Measurements from ENCODE around the gene THOC7. TPM values are rescaled to one million over a fixed set of nuclear protein-coding genes. Genes with fewer than 3 reads are reported as not detected.

THOC7 gene
- total RNA-seq, 1 experiment from 2014 or later: 53.0 TPM

DNA sequence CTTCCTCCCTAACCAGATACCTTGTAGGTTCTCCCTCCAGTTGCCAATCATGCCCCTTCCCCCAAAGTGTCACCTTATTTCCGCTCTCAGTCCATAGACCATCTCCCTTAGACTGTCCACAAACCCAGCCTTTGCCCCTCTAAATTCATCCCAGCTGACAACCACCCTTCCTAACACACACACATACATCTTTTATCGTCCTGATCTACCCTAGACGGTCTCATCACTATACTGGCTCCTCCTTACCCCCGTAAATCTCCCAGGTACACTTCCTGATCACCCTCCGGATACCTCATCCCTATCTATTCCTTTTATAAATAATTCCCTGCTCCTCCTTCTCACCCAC lies 828 bp downstream of the THOC7 start:
- TF ChIP-seq MXD4 (CRISPR knock-in tag; IDR thresholded peaks at IDR 0.05; ENCODE audit: borderline replicate concordance) (no peak), AFF4 (CRISPR knock-in tag; IDR thresholded peaks at IDR 0.05; ENCODE audit: borderline replicate concordance) (no peak)
- peak overlapping the region; percentile 20 for H3K27ac Mint-ChIP-seq
- CTCF ChIA-PET: interaction anchor here (0.5 kb wide), 1 partner anchor 67 kb away, joined by 3 read pairs; no protein-coding TSS in a partner anchor
- H3K4me3 Mint-ChIP-seq: peak overlapping the region; percentile 87
- peak; percentile 11 for ATAC-seq
- H3K36me3 Mint-ChIP-seq: peaks cover 4% of the 10 kb centered on the region; the same call in 1 of the 2 replicates
- peaks cover 51% of the 10 kb centered on the region for H3K4me1 Mint-ChIP-seq
- POLR2A ChIA-PET: interaction anchor here (0.9 kb wide), 1 partner anchor 14 kb away, joined by 3 read pairs; no protein-coding TSS in a partner anchor
- no peaks in the 10 kb centered on the region for H3K9me3 Mint-ChIP-seq
- H3K27me3 Mint-ChIP-seq (ENCODE audit: low read depth): no peaks in the 10 kb centered on the region
- DNase-seq (ENCODE audit: low spot score): no peak

GRCh38 chr3:63861306-63861705 lies 2.3 kb downstream of the THOC7 start:
- Mint-ChIP-seq H3K27me3 (ENCODE audit: low read depth) (no peaks in the 10 kb centered on the region), H3K36me3 (peaks cover under 1% of the 10 kb centered on the region; the same call in 1 of the 2 replicates), H3K4me1 (peaks cover 63% of the 10 kb centered on the region), H3K4me3 (peak overlapping the region; percentile 10; the same call in 1 of the 2 replicates), H3K27ac (0 out of 2 replicates have a peak overlapping the region, but pooled peaks have one; percentile 2), H3K9me3 (no peaks in the 10 kb centered on the region)
- TF ChIP-seq FOXK1 (CRISPR knock-in tag; IDR thresholded peaks at IDR 0.05) (0 out of 2 replicates have a peak, but pooled peaks have one; percentile 19), EMX1 (CRISPR knock-in tag; IDR thresholded peaks at IDR 0.05) (no peak)
- ATAC-seq: peak; percentile 5; the same call in 1 of the 2 replicates
- DNase-seq (ENCODE audit: low spot score): no peak
- POLR2A ChIA-PET: no interaction called here
- CTCF ChIA-PET: no interaction called here

DNA sequence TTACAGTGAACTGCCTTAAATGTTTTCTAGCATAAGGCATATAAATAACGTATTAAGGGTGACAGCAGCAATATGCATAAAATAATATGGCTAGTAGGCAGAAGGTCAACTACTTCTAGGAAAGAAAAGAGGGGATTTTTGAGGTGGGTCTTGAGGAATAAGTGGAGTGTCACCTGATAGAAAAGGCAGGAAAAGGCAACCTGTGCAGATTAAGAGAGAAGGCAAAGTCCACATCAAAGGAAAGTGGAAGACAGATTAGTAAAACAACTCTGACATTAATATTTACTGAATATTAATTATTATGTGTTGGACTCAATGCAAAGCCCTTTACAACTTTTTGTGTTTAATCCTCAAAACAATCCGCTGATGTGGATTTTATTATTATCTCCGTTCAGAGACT lies 2.8 kb downstream of the THOC7 start:
- Mint-ChIP-seq H3K27ac (no peak overlapping the region), H3K27me3 (ENCODE audit: low read depth) (no peaks in the 10 kb centered on the region), H3K36me3 (no peaks in the 10 kb centered on the region; the same call in 1 of the 2 replicates), H3K4me1 (peaks cover 68% of the 10 kb centered on the region), H3K4me3 (no peak overlapping the region), H3K9me3 (no peaks in the 10 kb centered on the region)
- DNase-seq (ENCODE audit: low spot score) (no peak), ATAC-seq (no peak)
- no peak for TF ChIP-seq FOXP1 (CRISPR knock-in tag; IDR thresholded peaks at IDR 0.05; ENCODE audit: borderline replicate concordance)
- TF ChIP-seq, protein P1, sequence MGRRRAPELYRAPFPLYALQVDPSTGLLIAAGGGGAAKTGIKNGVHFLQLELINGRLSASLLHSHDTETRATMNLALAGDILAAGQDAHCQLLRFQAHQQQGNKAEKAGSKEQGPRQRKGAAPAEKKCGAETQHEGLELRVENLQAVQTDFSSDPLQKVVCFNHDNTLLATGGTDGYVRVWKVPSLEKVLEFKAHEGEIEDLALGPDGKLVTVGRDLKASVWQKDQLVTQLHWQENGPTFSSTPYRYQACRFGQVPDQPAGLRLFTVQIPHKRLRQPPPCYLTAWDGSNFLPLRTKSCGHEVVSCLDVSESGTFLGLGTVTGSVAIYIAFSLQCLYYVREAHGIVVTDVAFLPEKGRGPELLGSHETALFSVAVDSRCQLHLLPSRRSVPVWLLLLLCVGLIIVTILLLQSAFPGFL (CRISPR knock-in tag; IDR thresholded peaks at IDR 0.05; ENCODE audit: borderline replicate concordance): no peak
- POLR2A ChIA-PET: no interaction called here
- CTCF ChIA-PET: no interaction called here

DNA sequence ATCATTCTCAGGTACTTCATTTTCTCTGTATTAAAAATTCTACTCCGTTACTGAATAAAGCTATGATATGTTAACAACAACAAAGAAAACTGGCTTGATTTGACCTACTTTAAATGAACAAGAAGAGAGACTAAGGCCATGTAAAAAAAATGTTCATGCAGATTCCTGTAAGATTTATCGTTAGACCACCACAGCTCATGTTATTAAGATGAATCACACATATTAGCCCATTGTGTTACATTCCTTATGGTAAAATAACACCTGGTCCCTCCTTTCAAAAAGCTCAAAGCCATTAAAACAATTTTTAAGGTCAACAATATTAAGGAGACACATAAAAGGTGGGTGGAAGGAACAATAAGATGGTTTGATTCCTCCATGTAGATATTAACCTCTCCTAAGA lies 6.3 kb downstream of the THOC7 start:
- ChIA-PET POLR2A (no interaction called here), CTCF (no interaction called here)
- no peak overlapping the region for H3K4me3 Mint-ChIP-seq
- no peaks in the 10 kb centered on the region for H3K9me3 Mint-ChIP-seq
- peaks cover 65% of the 10 kb centered on the region for H3K4me1 Mint-ChIP-seq
- no peaks in the 10 kb centered on the region for H3K27me3 Mint-ChIP-seq (ENCODE audit: low read depth)
- TF ChIP-seq, protein P2, sequence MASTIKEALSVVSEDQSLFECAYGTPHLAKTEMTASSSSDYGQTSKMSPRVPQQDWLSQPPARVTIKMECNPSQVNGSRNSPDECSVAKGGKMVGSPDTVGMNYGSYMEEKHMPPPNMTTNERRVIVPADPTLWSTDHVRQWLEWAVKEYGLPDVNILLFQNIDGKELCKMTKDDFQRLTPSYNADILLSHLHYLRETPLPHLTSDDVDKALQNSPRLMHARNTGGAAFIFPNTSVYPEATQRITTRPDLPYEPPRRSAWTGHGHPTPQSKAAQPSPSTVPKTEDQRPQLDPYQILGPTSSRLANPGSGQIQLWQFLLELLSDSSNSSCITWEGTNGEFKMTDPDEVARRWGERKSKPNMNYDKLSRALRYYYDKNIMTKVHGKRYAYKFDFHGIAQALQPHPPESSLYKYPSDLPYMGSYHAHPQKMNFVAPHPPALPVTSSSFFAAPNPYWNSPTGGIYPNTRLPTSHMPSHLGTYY (CRISPR knock-in tag; IDR thresholded peaks at IDR 0.05): no peak
- H3K36me3 Mint-ChIP-seq: no peaks in the 10 kb centered on the region
- H3K27ac Mint-ChIP-seq: peak overlapping the region; percentile 83; the same call in 1 of the 2 replicates
- DNase-seq (ENCODE audit: low spot score) (no peak), ATAC-seq (no peak)

GRCh38 chr3:63855333-63855940 lies 8.2 kb downstream of the THOC7 start:
- no peaks in the 10 kb centered on the region for H3K27me3 Mint-ChIP-seq (ENCODE audit: low read depth)
- H3K36me3 Mint-ChIP-seq: no peaks in the 10 kb centered on the region
- 0 out of 2 replicates have a peak overlapping the region, but pooled peaks have one; percentile 27 for H3K4me3 Mint-ChIP-seq
- no peak for DNase-seq (ENCODE audit: low spot score)
- peaks cover 47% of the 10 kb centered on the region for H3K4me1 Mint-ChIP-seq
- no peak for TF ChIP-seq RORB (CRISPR knock-in tag; IDR thresholded peaks at IDR 0.05)
- TF ChIP-seq SOX15 (CRISPR knock-in tag; IDR thresholded peaks at IDR 0.05): no peak
- TF ChIP-seq ATF1 (CRISPR knock-in tag; IDR thresholded peaks at IDR 0.05): no peak
- CTCF ChIA-PET: no interaction called here
- peak overlapping the region; percentile 86 for H3K27ac Mint-ChIP-seq
- H3K9me3 Mint-ChIP-seq: no peaks in the 10 kb centered on the region
- ATAC-seq: peak; percentile 86
- POLR2A ChIA-PET: no interaction called here
